Measurements from ENCODE around the gene OR8S1. TPM values are rescaled to one million over a fixed set of nuclear protein-coding genes. Genes with fewer than 3 reads are reported as not detected.

The OR8S1 gene
- total and polyA plus RNA-seq, 5 donors from 2014 or later, result not detected

DNA sequence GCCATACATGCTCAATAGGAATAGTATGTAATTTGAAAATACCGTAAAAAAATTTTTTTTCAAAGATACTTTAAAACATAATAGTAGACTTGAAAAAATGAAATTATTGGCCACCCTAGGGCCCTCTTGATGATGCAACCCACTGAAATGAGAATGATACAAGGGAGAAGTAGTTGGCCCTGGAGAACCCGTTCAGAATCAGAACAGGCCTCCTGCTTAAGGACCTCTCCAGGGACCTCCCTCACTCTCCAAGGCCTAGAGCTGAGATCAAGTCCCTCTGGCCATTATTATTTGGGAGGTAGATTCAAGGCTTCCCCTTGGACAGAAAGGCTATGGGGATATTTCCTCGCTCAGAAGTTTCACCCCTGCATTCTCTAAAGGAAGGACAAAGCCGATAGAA, 32.5 kb downstream of the OR8S1 start:
- Mint-ChIP-seq H3K27ac (no peak overlapping the region), H3K4me3 (no peak overlapping the region)

DNA sequence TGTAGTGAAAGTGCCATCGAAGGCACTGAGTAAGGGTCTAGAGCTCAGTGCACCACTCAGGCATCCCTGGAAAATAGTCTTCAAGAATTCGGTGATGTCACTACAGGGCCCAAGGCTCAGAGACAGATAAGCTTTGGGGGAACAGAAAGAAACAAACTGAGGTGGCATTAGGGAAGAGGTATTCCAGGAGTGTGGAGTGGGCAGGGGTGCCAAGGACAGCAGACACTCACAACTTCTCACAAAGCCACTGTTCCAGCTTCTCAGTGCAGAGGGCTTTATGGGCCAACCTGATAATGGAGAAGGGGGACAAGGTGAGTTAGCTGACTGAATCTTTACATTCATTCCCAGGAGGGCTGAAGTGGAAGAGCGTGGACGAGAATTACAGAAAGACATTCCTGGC, 42.3 kb downstream of the OR8S1 start:
- H3K27ac Mint-ChIP-seq, result no peak overlapping the region
- ATAC-seq (ENCODE audit: low read depth in 2 of 2) (no peak), DNase-seq (no peak)
- H3K4me1 Mint-ChIP-seq, result peaks cover 0 to 3% (median 0%) of the 10 kb centered on the region in 4 donors
- Histone ChIP-seq H3K27ac (ENCODE audit: insufficient read depth, low read length, poor library complexity, severe bottlenecking) (no peak overlapping the region), H3K4me3 (ENCODE audit: low read depth, low read length) (no peak overlapping the region), H3K9me3 (ENCODE audit: control insufficient read depth in 2 of 2, low read length in 2 of 2) (no peaks in the 10 kb centered on the region), H3K36me3 (ENCODE audit: control insufficient read depth, insufficient read depth, low read length) (no peaks in the 10 kb centered on the region), H3K4me1 (ENCODE audit: control insufficient read depth, insufficient read depth, low read length, poor library complexity, severe bottlenecking) (no peaks in the 10 kb centered on the region), H3K27me3 (ENCODE audit: control insufficient read depth, insufficient read depth, low read length) (no peaks in the 10 kb centered on the region)
- peaks cover 0 to 4% (median 0%) of the 10 kb centered on the region in 7 donors for H3K9me3 Mint-ChIP-seq
- no peak overlapping the region for H3K4me3 Mint-ChIP-seq
- H3K27me3 Mint-ChIP-seq, result peaks cover 16% of the 10 kb centered on the region
- H3K36me3 Mint-ChIP-seq, result no peaks in the 10 kb centered on the region

More for the DNA sequence above, 32.5 kb downstream of the OR8S1 start:
- Histone ChIP-seq H3K9me3 (ENCODE audit: control insufficient read depth in 2 of 2, low read length in 2 of 2) (no peaks in the 10 kb centered on the region), H3K4me1 (ENCODE audit: control insufficient read depth, insufficient read depth, low read length, poor library complexity, severe bottlenecking) (no peaks in the 10 kb centered on the region), H3K27ac (ENCODE audit: insufficient read depth, low read length, poor library complexity, severe bottlenecking) (no peak overlapping the region), H3K27me3 (ENCODE audit: control insufficient read depth, insufficient read depth, low read length) (peaks cover 2% of the 10 kb centered on the region), H3K4me3 (ENCODE audit: low read depth, low read length) (no peak overlapping the region), H3K36me3 (ENCODE audit: control insufficient read depth, insufficient read depth, low read length) (no peaks in the 10 kb centered on the region)
- no peaks in the 10 kb centered on the region for H3K4me1 Mint-ChIP-seq
- no peak for DNase-seq
- peaks cover 38% of the 10 kb centered on the region for H3K27me3 Mint-ChIP-seq
- ATAC-seq (ENCODE audit: low read depth in 2 of 2), result no peak
- peaks cover 0 to 3% (median 0%) of the 10 kb centered on the region in 7 donors for H3K9me3 Mint-ChIP-seq
- no peaks in the 10 kb centered on the region for H3K36me3 Mint-ChIP-seq

DNA sequence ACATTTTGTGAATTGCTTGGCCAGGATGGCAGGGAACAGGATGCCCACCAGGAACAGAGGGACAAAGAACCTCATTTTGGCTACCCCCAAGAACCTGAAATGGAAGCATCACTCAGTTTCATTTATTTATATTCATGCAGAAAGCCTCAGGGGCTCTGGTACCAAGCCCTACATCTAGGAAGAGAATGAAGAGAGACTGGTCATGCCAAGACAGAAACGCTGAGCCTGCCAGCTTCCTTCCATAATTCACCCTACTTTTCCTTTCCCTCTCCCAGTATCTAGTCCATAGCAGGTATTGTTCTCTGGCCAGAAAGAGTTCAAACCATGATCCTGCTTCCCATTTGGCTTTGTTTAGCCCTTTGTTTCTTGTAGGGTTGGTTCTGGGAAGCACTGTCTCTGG, 44.5 kb downstream of the OR8S1 start, which contains the start of gene LALBA:
Gene LALBA, minus strand, starts transcription at position 101 of the 400 bp plus-strand sequence. Its CDS starts 26 bp downstream, at position 75.
- DNase-seq (no peak), ATAC-seq (ENCODE audit: low read depth in 2 of 2) (no peak)
- no peak within 1 kb of the TSS for H3K27ac Mint-ChIP-seq
- no peaks in the 10 kb centered on the region for H3K4me1 ChIP-seq (ENCODE audit: control insufficient read depth, insufficient read depth, low read length, poor library complexity, severe bottlenecking)
- peaks cover 0 to 3% (median 0%) of the 10 kb centered on the region in 4 donors for H3K4me1 Mint-ChIP-seq
- no peak within 1 kb of the TSS for H3K27ac ChIP-seq (ENCODE audit: insufficient read depth, low read length, poor library complexity, severe bottlenecking)
- no peaks in the 10 kb centered on the region for H3K9me3 ChIP-seq (ENCODE audit: control insufficient read depth in 2 of 2, low read length in 2 of 2)
- no peaks in the 10 kb centered on the region for H3K36me3 ChIP-seq (ENCODE audit: control insufficient read depth, insufficient read depth, low read length)
- H3K36me3 Mint-ChIP-seq, result no peaks in the 10 kb centered on the region
- H3K4me3 Mint-ChIP-seq, result no peak within 1 kb of the TSS
- H3K27me3 ChIP-seq (ENCODE audit: control insufficient read depth, insufficient read depth, low read length), result no peaks in the 10 kb centered on the region
- peaks cover 10% of the 10 kb centered on the region for H3K27me3 Mint-ChIP-seq
- no peak within 1 kb of the TSS for H3K4me3 ChIP-seq (ENCODE audit: low read depth, low read length)
- peaks cover 0 to 4% (median 0%) of the 10 kb centered on the region in 7 donors for H3K9me3 Mint-ChIP-seq

DNA sequence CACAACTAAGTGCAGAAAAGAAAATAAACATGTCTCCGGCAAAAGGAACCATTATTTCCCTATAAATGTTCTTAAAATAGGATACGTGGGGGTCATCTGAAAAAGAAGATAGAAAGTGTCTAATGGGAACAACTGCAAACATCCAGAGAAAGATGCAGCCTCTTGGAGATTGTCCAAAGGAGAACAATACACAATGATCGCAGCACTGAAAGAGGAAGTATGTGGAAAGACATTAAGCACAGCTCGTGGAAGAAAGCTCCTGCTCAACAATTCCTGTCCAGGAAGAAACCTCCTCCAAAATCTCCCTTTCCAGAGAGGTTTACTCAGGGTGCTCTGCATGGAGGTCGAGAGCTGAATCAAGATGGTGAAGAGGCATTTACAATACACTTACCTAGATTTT, 46.9 kb downstream of the OR8S1 start:
- H3K36me3 ChIP-seq (ENCODE audit: control insufficient read depth, insufficient read depth, low read length), result no peaks in the 10 kb centered on the region
- H3K4me1 ChIP-seq (ENCODE audit: control insufficient read depth, insufficient read depth, low read length, poor library complexity, severe bottlenecking), result no peaks in the 10 kb centered on the region
- Mint-ChIP-seq H3K27ac (no peak overlapping the region), H3K36me3 (no peaks in the 10 kb centered on the region), H3K9me3 (peaks cover 0 to 5% (median 0%) of the 10 kb centered on the region in 7 donors), H3K27me3 (peaks cover 10% of the 10 kb centered on the region), H3K4me1 (peaks cover 0 to 3% (median 0%) of the 10 kb centered on the region in 4 donors), H3K4me3 (no peak overlapping the region)
- H3K27ac ChIP-seq (ENCODE audit: insufficient read depth, low read length, poor library complexity, severe bottlenecking), result no peak overlapping the region
- H3K4me3 ChIP-seq (ENCODE audit: low read depth, low read length), result no peak overlapping the region
- DNase-seq, result no peak
- no peaks in the 10 kb centered on the region for H3K27me3 ChIP-seq (ENCODE audit: control insufficient read depth, insufficient read depth, low read length)
- no peak for ATAC-seq (ENCODE audit: low read depth in 2 of 2)
- no peaks in the 10 kb centered on the region for H3K9me3 ChIP-seq (ENCODE audit: control insufficient read depth in 2 of 2, low read length in 2 of 2)

Other genes starting within 250 kb of the OR8S1 start
- 20.4 TPM for gene ZNF641, start 174.7 kb upstream of the OR8S1 start, total RNA-seq
- gene ZNF641, start 174.7 kb upstream of the OR8S1 start, polyA plus RNA-seq, result 10 to 100 TPM in 1 of 4 donors, 1 to 10 TPM in 3; 9.2 to 14.3 (median 9.6) TPM
- not detected for gene ANP32D, start 53.1 kb upstream of the OR8S1 start, total RNA-seq
- gene ANP32D, start 53.1 kb upstream of the OR8S1 start, polyA plus RNA-seq, result not detected
- not detected for gene C12orf54, start 43.1 kb upstream of the OR8S1 start, total RNA-seq
- gene C12orf54, start 43.1 kb upstream of the OR8S1 start, polyA plus RNA-seq, result not detected
- gene LALBA, start 44.4 kb downstream of the OR8S1 start, total RNA-seq, result not detected
- gene LALBA, start 44.4 kb downstream of the OR8S1 start, polyA plus RNA-seq, result not detected
- 116 TPM for gene KANSL2, start 156.6 kb downstream of the OR8S1 start, total RNA-seq
- gene KANSL2, start 156.6 kb downstream of the OR8S1 start, polyA plus RNA-seq, result 10 to 100 TPM; 30.9 to 40.8 (median 39.7) TPM
- 117 TPM for gene CCNT1, start 191.1 kb downstream of the OR8S1 start, total RNA-seq
- 10 to 100 TPM; 11.4 to 21.0 (median 16.1) TPM for gene CCNT1, start 191.1 kb downstream of the OR8S1 start, polyA plus RNA-seq